SK-N-SH (cell line): ENCODE results near the gene C14orf132. TPM values are rescaled to one million over a fixed set of nuclear protein-coding genes. Genes with fewer than 3 reads are reported as not detected.

Experiments used
- CTCF ChIA-PET: fragments of 300-600, 350-600 bp; formaldehyde crosslinking; extraction: SDS; loops from one replicate; lab custom pipeline; 2021; lab: Yijun Ruan, JAX
- POLR2A ChIA-PET: fragments of 350-600 bp; sonication (Branson Sonifier 250); formaldehyde crosslinking; extraction: SDS; loops from one replicate; lab custom pipeline; 2020; ENCODE audit warnings: antibody characterized with exemption, inconsistent platforms; lab: Yijun Ruan, JAX
- DNase-seq: peaks from one replicate; pipeline ENCODE4 v3.0.0; 2012
- H2AFZ ChIP-seq: fragments of 200-600 bp; sonication (generic); 2 replicates; pipeline ENCODE4 v1.8.1; 2016; ENCODE audit warnings: antibody characterized with exemption, mild to moderate bottlenecking, low read depth
- H3F3A ChIP-seq: fragments of 200-600 bp; sonication (generic); replicated peaks from 2 replicates; pipeline ENCODE3; 2016; ENCODE audit warnings: antibody characterized with exemption, mild to moderate bottlenecking; ENCODE audit not compliant: insufficient read depth
- H3K27ac ChIP-seq, 2 experiments: fragments of 200-500 bp in 1 of 2; fragments of 200-600 bp in 1 of 2; sonication (Bioruptor generic) in 1 of 2; sonication (generic), shearing (Covaris generic) in 1 of 2; 2 replicates each; pipeline versions ENCODE4 v1.5.1 to v1.6.1; 2014 to 2016; ENCODE audit warnings: low read depth in 2 of 2, inconsistent platforms in 1 of 2, low read length in 1 of 2, mild to moderate bottlenecking in 1 of 2, mixed read lengths in 1 of 2
- H3K27me3 ChIP-seq: fragments of 200-600 bp; sonication (generic), shearing (Covaris generic); 2 replicates; pipeline ENCODE4 v1.6.1; 2016; ENCODE audit warnings: mixed run types; ENCODE audit not compliant: insufficient read depth
- H3K36me3 ChIP-seq, 2 experiments: fragments of 200-500 bp in 1 of 2; fragments of 200-600 bp in 1 of 2; sonication (Bioruptor generic) in 1 of 2; sonication (generic) in 1 of 2; replicated peaks in 1 of 2; 2 replicates each; pipeline versions ENCODE3 to v1.5.1; 2014 to 2016; ENCODE audit warnings: low read length in 1 of 2, mild to moderate bottlenecking in 1 of 2; ENCODE audit not compliant: insufficient read depth in 2 of 2, control insufficient read depth in 1 of 2
- H3K4me1 ChIP-seq, 2 experiments: fragments of 200-500 bp in 1 of 2; fragments of 200-600 bp in 1 of 2; sonication (Bioruptor generic) in 1 of 2; sonication (generic), shearing (Covaris generic) in 1 of 2; 2 replicates each; pipeline versions ENCODE4 v1.5.1 to v1.6.1; 2014 to 2016; ENCODE audit warnings: low read depth in 1 of 2, low read length in 1 of 2, mixed run types in 1 of 2; ENCODE audit not compliant: insufficient read depth in 2 of 2, control insufficient read depth in 1 of 2
- H3K4me2 ChIP-seq: fragments of 200-600 bp; sonication (generic), shearing (Covaris generic); 2 replicates; pipeline ENCODE4 v1.6.1; 2017; ENCODE audit warnings: mixed run types
- H3K4me3 ChIP-seq, 2 experiments: fragments of 200-500 bp in 1 of 2; fragments of 200-600 bp in 1 of 2; sonication (Bioruptor generic) in 1 of 2; sonication (generic), shearing (Covaris generic) in 1 of 2; 2 replicates each; pipeline versions ENCODE4 v1.5.1 to v1.8.1; 2014 to 2016; ENCODE audit warnings: low read depth in 2 of 2, inconsistent platforms in 1 of 2, low read length in 1 of 2, mild to moderate bottlenecking in 1 of 2, mixed read lengths in 1 of 2, moderate library complexity in 1 of 2
- H3K79me2 ChIP-seq: fragments of 200-600 bp; sonication (generic); 2 replicates; pipeline ENCODE4 v1.8.1; 2017; ENCODE audit warnings: mild to moderate bottlenecking; ENCODE audit not compliant: insufficient read depth
- H3K9ac ChIP-seq: fragments of 200-600 bp; sonication (generic); 2 replicates; pipeline ENCODE4 v1.6.1; 2017; ENCODE audit warnings: mixed run types
- H3K9me2 ChIP-seq: fragments of 200-600 bp; sonication (generic); 2 replicates; pipeline ENCODE4 v1.6.1; 2017; ENCODE audit warnings: mixed run types
- H3K9me3 ChIP-seq: fragments of 200-600 bp; sonication (generic); 2 replicates; pipeline ENCODE4 v1.6.1; 2017; ENCODE audit warnings: mixed run types, mild to moderate bottlenecking, moderate library complexity
- H4K20me1 ChIP-seq: fragments of 200-600 bp; sonication (generic); 2 replicates; pipeline ENCODE4 v1.6.1; 2017; ENCODE audit warnings: mild to moderate bottlenecking, mixed run types; ENCODE audit not compliant: insufficient read depth
- CHD2 ChIP-seq: fragments of 150-350 bp; IDR thresholded peaks from 2 replicates; pipeline ENCODE4 v1.6.1; 2018; ENCODE audit warnings: low read length; ENCODE audit not compliant: partially characterized antibody
- EP300 ChIP-seq, 2 experiments: IDR thresholded peaks; 2 replicates each; pipeline versions ENCODE4 v1.4.0 to v1.6.1; 2012; ENCODE audit warnings: borderline replicate concordance in 1 of 2, low read depth in 1 of 2, low read length in 1 of 2
- FOXM1 ChIP-seq: IDR thresholded peaks from 2 replicates; pipeline ENCODE4 v1.4.0; 2012; ENCODE audit warnings: low read depth, mild to moderate bottlenecking
- NRF1 ChIP-seq: IDR thresholded peaks from 2 replicates; pipeline ENCODE4 v1.6.1; 2012; ENCODE audit warnings: low read depth, mild to moderate bottlenecking, low read length
- POLR2AphosphoS5 ChIP-seq: IDR thresholded peaks from 2 replicates; pipeline ENCODE4 v1.6.1; 2012; ENCODE audit warnings: low read depth, low read length
- RCOR1 ChIP-seq: fragments of 150-350 bp; IDR thresholded peaks from 2 replicates; pipeline ENCODE4 v1.6.1; 2017; ENCODE audit warnings: antibody characterized with exemption, low read length
- SIN3A ChIP-seq: IDR thresholded peaks from 2 replicates; pipeline ENCODE4 v1.6.1; 2012; ENCODE audit warnings: low read depth, mild to moderate bottlenecking, low read length, moderate library complexity, borderline replicate concordance
- TCF12 ChIP-seq: IDR thresholded peaks from 2 replicates; pipeline ENCODE4 v1.4.0; 2012
- TEAD4 ChIP-seq: IDR thresholded peaks from 2 replicates; pipeline ENCODE4 v1.4.0; 2012; ENCODE audit warnings: mild to moderate bottlenecking, borderline replicate concordance; ENCODE audit not compliant: insufficient read depth
- WGBS: methylation state at CpG from one replicate; pipeline ENCODE4 v1.1.6; 2017; ENCODE audit warnings: low lambda C conversion rate; 5-methylcytosine and 5-hydroxymethylcytosine counted together
- polyA plus RNA-seq, 3 experiments: library from polyadenylated mRNA; depleted of rRNA; stranded (reverse); fragments of >200 nt; gene quantifications; 2 replicates each; pipeline ENCODE4 v1.2.3, GENCODE V29; 2012
- TF ChIP-seq, protein P1 (sequence below): fragments of 150-350 bp; IDR thresholded peaks from 2 replicates; pipeline ENCODE4 v1.6.1; 2016; ENCODE audit warnings: mild to moderate bottlenecking, low read depth, low read length
- TF ChIP-seq, protein P2 (sequence below): fragments of 150-350 bp; IDR thresholded peaks from 2 replicates; pipeline ENCODE4 v1.6.1; 2017; ENCODE audit warnings: antibody characterized with exemption, low read length, low read depth, borderline replicate concordance

Gene C14orf132
- polyA plus RNA-seq, 1 of the 3 experiments (the other 2 are of a cell fraction), result 5.5 TPM

- peak; percentile 94 for TF ChIP-seq RCOR1
- peak; percentile 90 for TF ChIP-seq TCF12
- peak; percentile 37; the same call in 1 of the 2 replicates for TF ChIP-seq POLR2AphosphoS5
- peak in 1 of 2 experiments; percentile 95; a peak in 3 of 4 replicates for TF ChIP-seq EP300 (IDR thresholded peaks at IDR 0.05; ENCODE audit: borderline replicate concordance in 1 of 2, low read depth in 1 of 2, low read length in 1 of 2)
- TF ChIP-seq NRF1, result no peak
- TF ChIP-seq, protein P1, sequence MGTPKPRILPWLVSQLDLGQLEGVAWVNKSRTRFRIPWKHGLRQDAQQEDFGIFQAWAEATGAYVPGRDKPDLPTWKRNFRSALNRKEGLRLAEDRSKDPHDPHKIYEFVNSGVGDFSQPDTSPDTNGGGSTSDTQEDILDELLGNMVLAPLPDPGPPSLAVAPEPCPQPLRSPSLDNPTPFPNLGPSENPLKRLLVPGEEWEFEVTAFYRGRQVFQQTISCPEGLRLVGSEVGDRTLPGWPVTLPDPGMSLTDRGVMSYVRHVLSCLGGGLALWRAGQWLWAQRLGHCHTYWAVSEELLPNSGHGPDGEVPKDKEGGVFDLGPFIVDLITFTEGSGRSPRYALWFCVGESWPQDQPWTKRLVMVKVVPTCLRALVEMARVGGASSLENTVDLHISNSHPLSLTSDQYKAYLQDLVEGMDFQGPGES, result no peak
- TF ChIP-seq SIN3A, result no peak
- TF ChIP-seq, protein P2, sequence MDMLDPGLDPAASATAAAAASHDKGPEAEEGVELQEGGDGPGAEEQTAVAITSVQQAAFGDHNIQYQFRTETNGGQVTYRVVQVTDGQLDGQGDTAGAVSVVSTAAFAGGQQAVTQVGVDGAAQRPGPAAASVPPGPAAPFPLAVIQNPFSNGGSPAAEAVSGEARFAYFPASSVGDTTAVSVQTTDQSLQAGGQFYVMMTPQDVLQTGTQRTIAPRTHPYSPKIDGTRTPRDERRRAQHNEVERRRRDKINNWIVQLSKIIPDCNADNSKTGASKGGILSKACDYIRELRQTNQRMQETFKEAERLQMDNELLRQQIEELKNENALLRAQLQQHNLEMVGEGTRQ, result no peak
- TF ChIP-seq TEAD4, result no peak
- no peak for TF ChIP-seq FOXM1
Observed at GRCh38 chr14:96095581-96096476, 56.7 kb downstream of the C14orf132 start (continued).

DNA sequence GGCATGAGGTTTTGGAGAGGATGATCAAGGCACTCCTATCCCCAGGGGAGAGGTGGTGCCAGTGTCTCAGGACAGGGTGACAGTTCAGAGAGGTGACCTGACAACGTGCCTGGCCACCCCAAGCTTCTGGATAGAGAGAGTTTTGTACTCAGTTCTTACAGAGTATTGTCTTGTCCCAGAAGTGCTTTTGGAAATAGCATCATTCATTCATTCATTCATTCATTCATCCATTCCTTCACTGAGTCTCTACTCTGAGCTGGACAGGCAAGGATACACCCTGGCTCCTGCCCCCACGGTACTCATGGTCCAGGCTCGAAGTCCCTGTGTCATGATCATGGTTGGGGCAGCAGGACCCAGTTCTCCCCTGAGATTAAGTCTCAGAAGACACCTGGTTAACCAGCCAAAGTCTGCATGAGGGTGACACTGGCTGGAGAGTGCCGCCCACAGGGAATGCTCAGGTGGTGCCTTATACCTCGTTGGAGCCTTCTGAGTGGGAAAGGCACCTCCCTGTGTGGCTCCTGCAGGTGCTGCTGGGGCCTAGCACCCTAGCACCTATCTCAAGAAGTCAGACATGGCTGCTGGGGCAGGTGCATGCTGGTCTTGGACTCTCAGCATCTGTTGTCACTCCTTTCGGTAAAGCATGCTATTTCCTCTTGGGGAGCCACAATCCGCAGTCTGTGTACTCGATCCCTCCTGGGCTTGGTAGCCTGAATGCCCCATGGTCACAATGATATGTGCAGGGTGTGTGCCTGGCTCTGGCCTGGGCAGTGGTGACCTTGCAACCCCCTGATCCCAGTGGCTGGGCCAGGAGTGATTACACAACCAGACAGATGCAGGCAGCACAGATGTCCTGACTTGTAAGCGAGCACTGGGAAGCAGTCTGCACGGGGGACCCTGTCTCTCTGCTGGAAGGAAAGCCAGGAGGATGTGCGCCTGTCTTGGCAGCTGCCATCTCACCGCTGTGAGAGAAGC is 57.8 kb downstream of the C14orf132 start:
- Histone ChIP-seq H4K20me1 (no peaks in the 10 kb centered on the region), H3F3A (no peaks in the 10 kb centered on the region), H3K27ac (peak overlapping the region in 1 of 2 experiments; percentile 91; a peak in 3 of 4 replicates), H3K79me2 (no peaks in the 10 kb centered on the region), H3K9ac (no peak overlapping the region), H3K4me3 (no peak overlapping the region), H3K36me3 (no peaks in the 10 kb centered on the region), H3K9me2 (no peaks in the 10 kb centered on the region), H3K9me3 (no peaks in the 10 kb centered on the region), H3K27me3 (no peaks in the 10 kb centered on the region), H3K4me1 (peaks cover 11 to 76% of the 10 kb centered on the region in 2 experiments; a peak in 2 of 4 replicates)
- DNase-seq, result no peak
- CTCF ChIA-PET, result interaction anchor here (0.7 to 37.1 kb wide), 10 partner anchors 8 to 537 kb away, joined by 3 to 920 read pairs (median 27); partner anchors contain the start of gene C14orf132
- no peak for TF ChIP-seq CHD2
- 0 out of 4 replicates have a peak, but pooled peaks of 1 of the 2 experiments have one; percentile 32 for TF ChIP-seq EP300 (IDR thresholded peaks at IDR 0.05; ENCODE audit: borderline replicate concordance in 1 of 2, low read depth in 1 of 2, low read length in 1 of 2)
- TF ChIP-seq, all 33 proteins: peak for 1
- POLR2A ChIA-PET, result interaction anchor here (3.6 kb wide), 1 partner anchor 57 kb away, joined by 16 read pairs; the partner anchor contains the start of gene C14orf132
- WGBS, result 83% methylated on average over 11 of the region's 12 CpGs
- H3K4me2 ChIP-seq, result 0 out of 2 replicates have a peak overlapping the region, but pooled peaks have one; percentile 68
- H2AFZ ChIP-seq, result no peak overlapping the region
